Activated CD4-positive, CD25-positive, alpha-beta regulatory T cell treated with anti-CD3 and anti-CD28 coated beads, Interleukin-2, amount 50 U/mL, for 72 hours (primary cell): ENCODE data around the gene NOL11.
"Not testable (repeated sequence)": the region's sequence is repeated elsewhere in the genome, so short reads cannot be mapped to it uniquely, and the experiment has no call there.

Experiments used
- DNase-seq: peaks from one replicate; pipeline ENCODE4 v3.0.0; 2021

The NOL11 gene

DNA sequence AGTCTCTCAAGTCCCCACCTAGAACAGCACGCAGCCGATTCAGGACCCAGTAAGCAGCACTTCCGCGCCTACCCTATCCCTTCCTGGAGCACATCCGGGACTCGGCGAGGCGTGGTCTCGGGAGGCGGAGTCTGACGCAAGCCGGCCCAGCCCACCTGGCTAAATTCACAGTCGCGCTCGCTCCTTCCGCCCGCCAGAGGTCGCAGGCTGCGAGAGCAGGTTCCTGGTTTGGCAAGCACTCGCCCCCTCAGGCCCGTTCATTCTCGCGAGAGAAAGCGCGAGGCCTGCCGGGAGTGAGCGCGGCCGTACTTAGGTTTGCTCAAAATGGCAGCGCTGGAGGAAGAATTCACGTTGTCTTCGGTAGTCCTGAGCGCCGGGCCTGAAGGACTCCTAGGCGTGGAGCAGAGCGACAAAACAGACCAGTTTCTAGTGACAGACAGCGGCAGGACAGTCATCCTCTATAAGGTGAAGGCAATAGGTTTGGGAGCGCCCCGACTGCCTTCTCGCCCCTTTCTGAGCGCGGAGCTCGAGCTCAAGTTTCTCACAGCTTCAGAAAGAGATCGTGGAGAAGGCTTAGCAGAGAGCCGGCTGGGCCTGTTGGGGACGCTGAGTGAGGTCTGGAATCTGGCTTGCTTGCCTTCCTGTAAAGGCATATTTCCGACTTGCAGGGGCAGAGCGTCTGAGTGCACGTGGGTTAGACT is at the start of gene NOL11:
NOL11 (plus strand) TSS at position 313 of the 701 bp plus-strand sequence; CDS start at position 325, 12 bp downstream.
- peak; percentile 99 for DNase-seq

DNA sequence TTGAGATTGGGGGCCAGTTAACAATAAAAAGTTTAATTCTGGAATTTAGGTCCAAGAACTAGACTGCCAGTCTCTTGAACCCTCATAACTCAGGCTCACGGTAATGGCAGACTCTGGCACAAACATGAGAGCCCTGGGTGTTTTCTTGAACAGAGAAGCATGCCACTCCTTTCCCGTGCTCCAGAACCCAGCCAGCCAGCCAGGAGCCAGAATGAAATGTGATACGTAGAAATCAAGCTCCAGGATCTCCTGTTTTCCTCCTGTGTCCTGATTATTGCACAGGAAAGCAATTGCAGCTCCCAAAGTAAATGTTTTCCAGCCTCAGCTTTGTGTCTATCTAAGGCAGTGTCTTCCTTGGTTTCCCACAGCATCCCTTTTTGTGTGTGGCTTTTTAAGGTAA is 46.2 kb upstream of the NOL11 start:
- no peak for DNase-seq

DNA sequence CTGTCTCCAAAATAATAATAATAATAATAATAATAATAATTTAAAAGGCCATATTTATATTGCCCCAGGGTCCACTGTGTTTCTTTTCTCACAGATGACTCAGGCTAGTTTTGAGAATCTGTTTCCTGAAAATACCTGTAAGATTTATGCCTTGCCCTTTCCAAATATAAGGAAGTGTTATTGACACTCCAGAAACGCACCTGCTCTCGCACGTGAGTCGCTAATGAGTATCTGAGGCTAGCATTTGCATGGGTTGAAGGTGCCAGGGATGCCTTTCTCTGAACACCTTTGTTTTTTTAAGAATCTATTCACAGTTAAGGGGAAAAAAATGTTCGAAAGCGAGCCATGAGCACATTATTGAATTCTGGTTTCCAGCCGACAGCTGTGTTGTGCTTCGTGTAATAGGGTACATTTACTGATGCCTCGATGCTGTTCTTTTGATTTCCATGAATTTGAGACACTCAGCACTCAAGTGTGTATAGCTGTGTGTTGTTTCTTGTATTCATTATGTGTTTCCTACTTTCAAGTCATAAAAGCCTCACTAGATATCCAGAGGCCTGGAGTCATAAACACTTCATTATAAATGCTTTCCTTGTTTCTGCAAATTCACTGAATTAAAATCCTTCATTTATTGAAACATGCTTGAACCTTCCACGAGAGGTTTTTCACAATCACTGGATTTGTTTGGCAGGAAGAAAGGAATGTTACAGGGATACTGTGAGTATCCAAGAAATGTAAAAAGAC is 45.0 kb upstream of the NOL11 start:
- DNase-seq: no peak

GRCh38 chr17:67675481-67675880 is 42.3 kb upstream of the NOL11 start:
- no peak for DNase-seq

DNA sequence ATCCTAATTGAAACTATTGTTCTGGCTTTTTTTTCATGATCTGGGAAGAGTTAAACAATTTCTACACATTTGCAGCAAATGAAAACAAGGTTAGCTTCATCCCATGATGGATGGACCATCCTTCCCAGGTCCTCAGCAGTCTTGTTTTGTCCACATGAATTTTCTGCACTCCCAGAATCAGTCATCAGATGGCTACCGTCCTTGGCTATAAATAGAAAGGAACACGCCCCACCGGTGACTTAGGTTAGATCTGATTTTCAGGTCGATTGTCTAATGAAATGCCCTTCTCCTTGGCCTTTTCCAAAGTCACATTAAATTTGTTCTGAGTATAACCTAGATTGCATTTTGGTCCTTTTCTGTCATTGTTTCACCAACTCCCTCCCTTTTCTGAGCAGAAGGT is 41.4 kb upstream of the NOL11 start:
- DNase-seq: no peak

DNA sequence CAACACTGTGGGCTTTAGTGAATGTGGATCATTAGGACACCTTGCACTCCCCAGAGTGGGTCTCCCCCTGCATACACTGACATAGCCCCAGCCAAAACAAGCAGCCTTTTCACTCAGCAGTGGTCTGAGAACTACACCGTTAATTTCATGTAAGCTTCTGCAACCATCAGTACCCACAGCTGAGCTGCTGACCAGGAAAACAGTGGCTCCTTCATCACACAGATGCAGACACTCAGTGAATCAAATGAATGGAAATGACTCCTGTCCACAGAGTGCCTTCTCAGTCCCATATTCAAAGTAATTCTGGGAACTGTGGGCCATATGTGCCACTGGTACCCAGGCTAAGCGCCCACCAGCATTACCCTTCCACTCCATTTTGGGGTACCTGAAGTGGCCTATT is 39.3 kb upstream of the NOL11 start:
- no peak for DNase-seq

GRCh38 chr17:67679225-67679624 is 38.5 kb upstream of the NOL11 start:
- DNase-seq: no peak

- no peak for DNase-seq
Measured at GRCh38 chr17:67679721-67680120, 38.0 kb upstream of the NOL11 start.

GRCh38 chr17:67680445-67681224 is 37.1 kb upstream of the NOL11 start:
- no peak for DNase-seq

- no peak for DNase-seq
Measured at GRCh38 chr17:67682196-67682595, 35.5 kb upstream of the NOL11 start.

GRCh38 chr17:67685351-67685750 is 32.4 kb upstream of the NOL11 start:
- no peak for DNase-seq

DNA sequence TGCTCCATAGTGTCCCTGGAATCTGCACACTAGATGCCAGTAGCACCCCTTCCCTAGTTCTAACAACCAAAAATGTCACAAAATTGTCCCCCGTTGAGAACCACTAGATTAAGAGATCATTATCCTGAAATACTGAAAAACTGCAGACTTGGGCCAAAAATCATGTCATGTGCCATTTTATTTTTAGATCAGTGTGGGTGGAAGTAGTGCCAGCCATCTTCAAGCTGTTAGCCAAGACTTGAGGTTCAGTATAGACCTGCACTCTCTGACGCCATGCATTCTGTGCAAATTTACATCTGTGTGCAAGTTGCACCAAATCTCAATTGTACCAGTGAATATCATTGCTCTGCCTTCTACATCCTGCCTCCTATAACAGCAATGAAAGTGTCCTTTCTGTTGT is 31.5 kb upstream of the NOL11 start:
- DNase-seq: no peak

DNA sequence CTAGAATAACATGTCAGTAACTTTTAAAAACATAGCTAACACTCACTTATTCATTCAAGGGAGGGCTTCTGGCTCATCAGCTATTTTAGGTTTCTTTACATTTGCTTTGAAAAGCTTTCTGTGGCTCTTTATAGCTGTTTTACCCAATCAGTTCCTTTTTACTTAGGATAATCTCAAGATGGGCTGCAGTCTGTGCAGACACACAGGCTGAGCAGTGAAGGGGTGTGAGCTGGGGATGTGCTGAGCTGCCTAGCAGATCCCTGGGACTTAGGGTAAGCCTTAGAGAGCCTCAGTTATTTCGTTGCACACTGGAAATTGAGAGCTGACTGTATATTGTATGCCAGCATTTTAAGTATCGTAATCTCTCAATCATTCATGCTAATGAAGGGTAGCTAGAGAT is 30.2 kb upstream of the NOL11 start:
- DNase-seq: no peak

DNA sequence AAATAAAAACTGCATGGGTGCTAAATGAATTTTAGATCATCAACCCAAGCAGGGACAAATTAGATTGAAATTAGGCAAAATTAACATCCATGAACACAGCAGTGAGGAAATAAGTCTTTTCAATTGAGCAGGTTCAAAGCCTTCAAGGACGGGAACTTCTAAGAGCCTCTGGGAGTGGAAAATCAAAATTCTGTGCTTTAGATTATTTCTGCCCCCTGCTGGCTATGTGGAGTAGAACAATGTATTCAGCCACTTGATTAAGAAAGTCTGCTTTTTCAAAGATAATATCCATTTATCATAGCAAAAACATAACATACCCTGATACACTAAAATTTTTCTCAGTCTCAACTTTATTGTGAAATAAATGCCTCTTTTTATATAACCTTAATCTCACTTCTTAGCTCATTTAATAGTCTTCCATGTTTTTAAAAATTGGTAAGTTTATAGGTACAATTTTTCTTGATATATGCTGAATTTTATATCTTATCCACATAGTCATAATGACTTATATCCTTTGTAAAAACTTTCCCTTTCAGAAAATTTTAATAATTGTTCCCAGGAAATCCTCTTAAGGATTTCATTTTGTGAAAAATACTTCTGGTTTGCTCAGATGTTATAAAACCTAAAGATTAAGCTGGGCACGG is 28.1 kb upstream of the NOL11 start:
- DNase-seq: no peak

DNA sequence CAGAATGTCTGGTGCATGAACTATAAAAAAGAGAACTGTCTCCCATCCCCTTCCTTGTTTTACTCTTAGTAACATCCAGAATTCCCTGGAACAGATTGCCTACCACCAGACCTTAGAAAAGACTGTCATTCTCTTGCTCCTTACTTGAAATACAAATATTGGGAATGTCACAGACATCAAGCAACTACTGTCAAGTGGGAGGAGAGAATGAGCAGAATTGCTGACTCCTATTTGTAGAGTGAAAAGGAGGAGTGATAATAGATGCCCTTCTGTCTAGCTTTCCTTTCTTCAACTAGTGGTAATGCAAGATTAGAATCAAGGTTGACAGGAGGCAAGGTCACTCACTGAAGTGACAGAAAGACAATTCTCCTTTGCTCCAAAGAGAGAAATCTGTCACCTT is 23.9 kb upstream of the NOL11 start:
- DNase-seq: no peak

DNA sequence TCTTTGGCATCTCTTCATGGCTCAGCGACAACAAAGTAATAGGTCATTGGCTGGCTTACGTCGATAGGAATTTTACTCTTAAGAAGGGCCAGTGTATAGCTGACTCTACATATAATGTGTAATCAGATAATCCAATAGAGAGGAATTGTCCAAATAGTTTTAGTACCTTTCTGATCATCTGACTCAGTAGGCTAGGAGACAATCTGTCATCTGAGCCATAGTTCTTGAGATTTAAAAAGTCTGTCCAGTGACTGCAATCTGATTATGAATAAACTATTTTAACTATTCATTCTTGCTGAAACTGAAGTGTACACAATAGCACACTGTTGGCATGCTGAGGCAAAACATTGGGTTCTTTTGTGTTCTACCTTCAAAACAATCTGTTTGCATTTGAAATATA is 21.4 kb upstream of the NOL11 start:
- no peak for DNase-seq

GRCh38 chr17:67696853-67697498 is 20.8 kb upstream of the NOL11 start:
- no peak for DNase-seq

- DNase-seq: no peak
Measured at GRCh38 chr17:67700037-67700724, 17.6 kb upstream of the NOL11 start.

DNA sequence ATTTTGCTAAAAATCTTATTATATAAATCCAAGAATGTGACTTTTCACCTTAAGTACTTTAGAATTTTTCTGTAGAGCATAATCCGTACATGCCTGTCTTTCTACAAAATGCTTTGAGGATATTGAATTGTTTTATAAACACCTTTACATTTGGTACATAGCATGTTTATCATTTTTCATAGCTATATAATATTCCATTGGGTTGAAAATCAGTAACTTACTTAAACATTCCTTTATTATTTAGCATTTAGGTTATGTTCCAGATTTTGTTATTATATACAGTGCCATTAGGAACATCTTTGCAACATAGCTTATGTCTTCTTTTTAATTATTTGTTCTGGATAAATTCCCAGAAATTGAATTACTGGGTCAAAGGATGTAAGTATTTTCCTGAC is 17.0 kb upstream of the NOL11 start:
- DNase-seq: no peak

- not testable (repeated sequence) for DNase-seq
Measured at GRCh38 chr17:67702861-67703260, 14.9 kb upstream of the NOL11 start.

DNA sequence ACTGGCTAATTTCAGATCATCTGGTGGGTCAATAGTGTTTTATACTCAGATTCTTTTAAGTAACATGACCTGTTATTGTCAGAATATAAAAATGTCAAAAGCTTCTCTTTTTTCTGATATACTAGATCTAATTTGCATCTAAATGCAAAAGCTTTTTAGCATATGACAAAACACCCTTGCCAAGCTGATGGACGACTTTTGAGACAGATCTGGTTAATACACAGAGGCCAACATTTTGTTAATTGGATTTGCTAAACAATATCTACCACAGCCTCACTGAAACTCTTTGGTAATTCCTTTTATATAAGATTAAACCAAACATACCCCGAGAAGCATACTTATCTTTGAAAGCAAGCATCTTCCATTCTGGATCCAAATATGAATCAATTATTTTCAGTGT is 10.3 kb upstream of the NOL11 start:
- no peak for DNase-seq

DNA sequence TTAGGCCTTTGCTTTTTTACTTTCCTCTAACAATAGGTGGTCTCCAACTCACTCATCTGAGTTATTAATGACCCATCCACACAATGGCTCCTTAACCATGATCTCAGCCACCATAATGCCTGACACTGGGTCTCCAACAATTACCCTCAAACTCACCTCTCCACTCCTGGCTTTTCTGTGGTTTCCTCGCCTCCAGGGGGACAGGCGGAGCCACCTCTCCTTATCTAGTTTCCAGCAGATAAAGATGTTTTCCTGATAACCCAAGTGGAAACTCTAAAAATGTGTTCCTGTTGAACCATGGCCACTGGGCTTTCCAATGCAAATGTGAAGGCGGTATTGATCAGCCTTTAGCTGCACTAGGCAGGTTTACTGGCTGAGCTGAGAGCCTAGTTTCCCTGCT is 9.4 kb upstream of the NOL11 start:
- DNase-seq: no peak
